ENCODE data around the gene SRPRA.
"Not testable (repeated sequence)": the region's sequence is repeated elsewhere in the genome, so short reads cannot be mapped to it uniquely, and the experiment has no call there.

SRPRA gene

DNA sequence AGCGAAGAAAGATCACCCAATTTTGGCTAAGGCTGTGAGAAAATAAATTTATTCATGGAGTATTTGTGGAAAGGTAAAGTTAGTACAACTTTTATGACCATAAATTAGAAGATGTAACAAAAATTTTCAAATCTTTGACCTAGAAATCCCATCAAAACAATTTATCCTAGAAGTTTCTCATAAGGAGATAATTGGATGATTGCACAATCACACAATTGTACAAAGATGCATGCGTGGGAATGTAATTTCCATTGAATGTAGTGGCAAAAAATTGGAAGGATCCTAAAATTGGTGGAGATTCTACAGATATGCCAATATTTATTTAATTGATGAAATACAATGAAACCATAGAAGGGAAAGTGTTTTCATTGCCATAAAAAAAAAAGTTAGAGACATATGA is 11.6 kb downstream of the SRPRA start:
- DNase-seq (ENCODE audit: insufficient read length, low spot score) = no peak
- FAIRE-seq = no peak
- TF ChIP-seq, protein P1, sequence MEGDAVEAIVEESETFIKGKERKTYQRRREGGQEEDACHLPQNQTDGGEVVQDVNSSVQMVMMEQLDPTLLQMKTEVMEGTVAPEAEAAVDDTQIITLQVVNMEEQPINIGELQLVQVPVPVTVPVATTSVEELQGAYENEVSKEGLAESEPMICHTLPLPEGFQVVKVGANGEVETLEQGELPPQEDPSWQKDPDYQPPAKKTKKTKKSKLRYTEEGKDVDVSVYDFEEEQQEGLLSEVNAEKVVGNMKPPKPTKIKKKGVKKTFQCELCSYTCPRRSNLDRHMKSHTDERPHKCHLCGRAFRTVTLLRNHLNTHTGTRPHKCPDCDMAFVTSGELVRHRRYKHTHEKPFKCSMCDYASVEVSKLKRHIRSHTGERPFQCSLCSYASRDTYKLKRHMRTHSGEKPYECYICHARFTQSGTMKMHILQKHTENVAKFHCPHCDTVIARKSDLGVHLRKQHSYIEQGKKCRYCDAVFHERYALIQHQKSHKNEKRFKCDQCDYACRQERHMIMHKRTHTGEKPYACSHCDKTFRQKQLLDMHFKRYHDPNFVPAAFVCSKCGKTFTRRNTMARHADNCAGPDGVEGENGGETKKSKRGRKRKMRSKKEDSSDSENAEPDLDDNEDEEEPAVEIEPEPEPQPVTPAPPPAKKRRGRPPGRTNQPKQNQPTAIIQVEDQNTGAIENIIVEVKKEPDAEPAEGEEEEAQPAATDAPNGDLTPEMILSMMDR (IDR thresholded peaks at IDR 0.05; ENCODE audit: insufficient read depth, missing control alignments) = no peak

DNA sequence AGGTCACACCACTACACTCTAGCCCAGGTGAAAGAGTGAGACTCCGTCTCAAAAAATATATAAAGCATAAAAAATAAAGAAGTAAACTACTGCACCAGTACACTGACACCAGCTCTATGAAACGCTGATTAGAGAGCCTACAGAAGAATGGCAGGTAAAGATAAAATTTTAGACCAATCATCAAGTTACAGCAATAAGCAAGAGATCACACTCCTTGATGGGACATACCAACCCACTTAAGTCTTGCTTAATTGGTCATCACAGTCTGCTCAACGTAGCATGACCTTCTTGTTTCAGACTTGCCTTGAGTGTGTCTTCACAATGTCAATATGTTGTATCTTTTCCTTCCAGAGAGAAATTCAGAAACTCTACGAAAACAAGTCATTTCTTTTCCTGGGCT is 12.5 kb downstream of the SRPRA start:
- DNase-seq (ENCODE audit: insufficient read length, low spot score) = no peak
- no peak for FAIRE-seq
- TF ChIP-seq, protein P1 (IDR thresholded peaks at IDR 0.05; ENCODE audit: insufficient read depth, missing control alignments) = no peak

DNA sequence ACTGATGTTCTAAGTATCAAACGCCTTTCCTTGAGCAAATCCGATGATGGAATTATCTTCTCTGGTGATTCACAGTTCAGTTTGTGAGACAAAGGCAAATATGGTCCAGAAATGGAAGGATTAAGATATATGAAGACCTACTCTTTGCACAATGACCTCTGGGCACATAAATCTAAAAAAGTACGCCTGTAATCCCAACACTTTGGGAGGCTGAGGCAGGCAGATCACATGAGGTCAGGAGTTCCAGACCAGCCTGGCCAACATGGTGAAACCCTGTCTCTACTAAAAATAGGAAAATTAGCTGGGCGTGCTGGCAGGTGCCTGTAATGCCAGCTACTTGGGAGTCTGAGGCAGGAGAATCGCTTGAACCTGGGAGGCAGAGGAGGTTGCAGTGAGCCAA is 13.2 kb downstream of the SRPRA start:
- DNase-seq (ENCODE audit: insufficient read length, low spot score); FAIRE-seq: not testable (repeated sequence)

DNA sequence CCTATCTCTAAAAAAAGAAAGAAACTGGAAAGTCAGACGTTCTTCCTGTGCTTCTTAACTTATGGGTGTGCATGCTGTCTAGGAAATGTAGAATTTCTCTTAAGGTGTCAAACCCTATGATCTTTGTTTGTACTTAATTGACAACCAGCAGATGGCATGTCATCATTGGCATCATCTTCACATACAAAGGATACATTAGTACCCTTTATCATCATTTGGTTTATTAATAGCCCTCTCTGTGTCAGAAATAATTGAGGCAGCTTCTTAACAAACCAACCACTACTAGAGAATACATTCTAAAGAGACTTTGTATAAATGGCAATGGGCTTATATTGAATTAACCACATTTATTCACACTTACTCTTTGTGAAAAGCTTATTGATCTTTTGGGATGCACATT is 13.9 kb downstream of the SRPRA start:
- FAIRE-seq (no peak), DNase-seq (ENCODE audit: insufficient read length, low spot score) (no peak)
- TF ChIP-seq, protein P1 (IDR thresholded peaks at IDR 0.05; ENCODE audit: insufficient read depth, missing control alignments) = no peak

DNA sequence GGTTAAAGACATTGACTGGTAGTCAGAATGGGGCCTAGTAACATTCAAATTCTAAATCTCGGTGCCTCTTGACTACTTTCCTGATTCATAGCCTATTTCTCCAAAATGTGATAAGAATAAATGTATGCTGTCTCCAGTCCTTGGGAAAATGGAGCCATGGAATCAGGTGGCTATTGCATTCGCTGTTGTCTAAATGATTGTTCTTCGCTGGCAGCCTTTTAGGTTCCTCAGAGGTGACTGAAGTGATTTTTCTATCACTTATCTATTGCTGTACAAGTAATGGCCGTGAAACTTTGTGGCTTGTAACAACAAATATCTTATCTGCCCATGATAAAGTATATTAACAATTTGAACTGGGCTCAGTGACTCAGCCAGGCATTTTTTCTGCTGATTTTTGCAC is 15.4 kb downstream of the SRPRA start:
- FAIRE-seq (no peak), DNase-seq (ENCODE audit: insufficient read length, low spot score) (no peak)
- TF ChIP-seq, protein P1 (IDR thresholded peaks at IDR 0.05; ENCODE audit: insufficient read depth, missing control alignments) = no peak

DNA sequence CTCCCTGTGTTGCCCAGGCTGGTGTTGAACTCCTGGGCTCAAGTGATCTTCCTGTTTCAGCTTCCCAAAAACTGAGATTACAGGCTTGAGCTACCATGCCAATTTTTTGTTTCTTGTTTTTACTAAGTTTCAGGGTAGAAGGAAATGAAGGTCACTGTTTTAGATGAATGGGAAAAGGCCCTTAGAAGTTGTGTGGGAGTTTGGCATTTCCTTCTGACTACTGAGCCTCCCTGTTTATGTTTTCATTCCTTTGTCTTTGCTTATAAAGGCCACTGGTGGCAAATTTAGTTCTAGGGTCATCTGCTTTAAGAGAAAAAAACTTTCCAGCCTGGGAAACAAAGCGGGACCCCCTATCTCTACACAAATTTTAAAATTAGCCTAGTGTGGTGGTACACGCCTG is 22.1 kb downstream of the SRPRA start:
- TF ChIP-seq, protein P1 (IDR thresholded peaks at IDR 0.05; ENCODE audit: insufficient read depth, missing control alignments) = no peak
- no peak for DNase-seq (ENCODE audit: insufficient read length, low spot score)
- FAIRE-seq = no peak

DNA sequence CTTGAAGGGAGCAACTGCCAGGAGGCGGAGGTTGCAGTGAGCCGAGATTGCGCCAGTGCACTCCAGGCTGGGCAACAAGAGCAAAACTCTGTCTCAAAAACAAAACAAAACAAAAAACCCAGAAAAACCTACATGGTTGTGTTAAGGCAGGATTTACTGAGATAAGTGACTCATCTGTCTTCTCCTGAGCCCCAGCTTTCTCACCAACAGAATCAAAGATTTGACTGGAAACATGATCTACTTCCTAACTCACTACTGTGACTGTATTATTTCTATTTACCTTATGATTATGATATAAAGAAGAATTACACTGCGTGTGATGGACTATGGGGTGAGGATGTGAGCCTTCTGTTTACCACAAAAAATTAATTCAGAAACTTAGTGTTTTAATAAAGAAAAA is 35.3 kb downstream of the SRPRA start:
- TF ChIP-seq, protein P1 (IDR thresholded peaks at IDR 0.05; ENCODE audit: insufficient read depth, missing control alignments) = no peak
- DNase-seq (ENCODE audit: insufficient read length, low spot score) (no peak), FAIRE-seq (no peak)

DNA sequence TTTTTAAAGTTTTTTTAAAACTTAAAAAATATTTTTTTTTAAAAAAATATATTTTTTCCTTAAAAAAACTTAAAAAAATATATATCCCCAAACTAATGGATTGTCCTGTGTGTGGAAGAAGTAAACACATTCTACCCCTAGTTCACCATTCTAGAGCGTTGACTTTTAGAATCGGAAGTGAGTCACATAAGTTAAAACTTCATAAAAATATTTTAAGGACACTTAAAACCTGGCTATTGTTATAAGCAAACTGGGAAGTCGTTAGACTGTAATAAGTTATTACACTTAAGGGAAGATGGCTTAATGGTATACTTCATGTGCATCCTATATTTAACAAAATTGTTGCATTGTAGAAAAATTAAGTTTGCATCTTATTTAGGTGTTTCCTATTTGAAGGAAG is 36.0 kb downstream of the SRPRA start:
- no peak for FAIRE-seq
- DNase-seq (ENCODE audit: insufficient read length, low spot score) = no peak
- TF ChIP-seq, protein P1 (IDR thresholded peaks at IDR 0.05; ENCODE audit: insufficient read depth, missing control alignments) = no peak
